DND-41 (cell line): Measurements from ENCODE around the gene DYNLRB1.

Source experiments
- ATAC-seq: fragments of 200-7000 bp; cut with Tn5 transposase; 3 replicates; pipeline ENCODE4 v1.9.1; 2021; ENCODE audit warnings: low read depth; ENCODE audit not compliant: insufficient read depth
- DNase-seq: peaks from one replicate; pipeline ENCODE4 v3.0.0-alpha.2; 2020
- H2AFZ ChIP-seq: 2 replicates; pipeline ENCODE4 v1.6.0; 2012; ENCODE audit warnings: low read depth, low read length
- H3K27ac ChIP-seq: 2 replicates; pipeline ENCODE4 v1.5.1; 2012; ENCODE audit warnings: low read length, inconsistent platforms
- H3K27me3 ChIP-seq: fragments of 200-600 bp; sonication (generic); 2 replicates; pipeline ENCODE4 v1.6.0; 2012; ENCODE audit warnings: low read length, mild to moderate bottlenecking, inconsistent platforms; ENCODE audit not compliant: insufficient read depth, poor library complexity
- H3K36me3 ChIP-seq: 2 replicates; pipeline ENCODE4 v1.5.1; 2012; ENCODE audit warnings: low read length, inconsistent platforms; ENCODE audit not compliant: insufficient read depth
- H3K4me1 ChIP-seq: 2 replicates; pipeline ENCODE4 v1.5.1; 2012; ENCODE audit warnings: mild to moderate bottlenecking, low read length; ENCODE audit not compliant: insufficient read depth
- H3K4me2 ChIP-seq: 2 replicates; pipeline ENCODE4 v1.6.0; 2012; ENCODE audit warnings: mild to moderate bottlenecking, moderate library complexity, low read length, inconsistent platforms; ENCODE audit not compliant: insufficient read depth
- H3K4me3 ChIP-seq, 2 experiments: fragments of 200-600 bp in 1 of 2; shearing (Covaris generic) in 1 of 2; 2 replicates each; pipeline ENCODE4 v1.5.1; 2012 to 2016; ENCODE audit warnings: inconsistent platforms in 2 of 2, low read length in 2 of 2, mild to moderate bottlenecking in 2 of 2, low read depth in 1 of 2, moderate library complexity in 1 of 2
- H3K79me2 ChIP-seq: 2 replicates; pipeline ENCODE4 v1.6.0; 2012; ENCODE audit warnings: low read length, inconsistent platforms; ENCODE audit not compliant: insufficient read depth
- H3K9ac ChIP-seq: 2 replicates; pipeline ENCODE4 v1.6.0; 2012; ENCODE audit warnings: low read depth, mild to moderate bottlenecking, inconsistent platforms, low read length, moderate library complexity
- H3K9me3 ChIP-seq: 2 replicates; pipeline ENCODE4 v1.5.1; 2012; ENCODE audit warnings: low read length, moderate library complexity, mild to moderate bottlenecking, inconsistent platforms; ENCODE audit not compliant: insufficient read depth, severe bottlenecking
- H4K20me1 ChIP-seq: 2 replicates; pipeline ENCODE4 v1.6.0; 2012; ENCODE audit warnings: low read length; ENCODE audit not compliant: insufficient read depth
- CTCF ChIP-seq: IDR thresholded peaks from 2 replicates; pipeline ENCODE4 v1.5.1; 2012; ENCODE audit warnings: borderline replicate concordance, low read length, moderate library complexity, mild to moderate bottlenecking; ENCODE audit not compliant: poor library complexity, severe bottlenecking; ENCODE audit errors: extremely low read depth
- EZH2 ChIP-seq: IDR thresholded peaks from 3 replicates; pipeline ENCODE4 v1.6.1; 2012; ENCODE audit warnings: borderline replicate concordance, low read depth, mild to moderate bottlenecking, moderate library complexity, low read length, inconsistent platforms; ENCODE audit not compliant: severe bottlenecking

The DYNLRB1 gene

DNA sequence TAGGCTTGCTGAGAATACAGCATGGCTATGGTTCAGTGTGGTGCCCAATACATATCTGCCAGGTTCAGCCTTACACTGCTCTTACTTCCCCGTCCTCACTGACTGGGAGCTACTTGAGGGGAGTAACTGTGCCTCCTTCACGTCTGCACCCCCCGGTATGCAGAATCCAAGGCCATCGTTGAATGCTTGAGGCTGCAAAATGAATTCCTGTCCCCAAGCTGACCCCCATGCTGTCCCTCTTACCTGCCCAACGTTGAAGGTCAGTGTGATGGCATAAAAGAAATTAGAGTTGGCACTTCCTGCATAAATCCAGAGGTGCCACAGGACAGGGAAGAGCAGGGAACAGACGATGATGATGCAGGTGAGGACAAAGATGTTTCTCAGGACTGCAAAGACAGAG, 58.6 kb downstream of the DYNLRB1 start:
- no peak overlapping the region for H3K4me3 ChIP-seq
- no peaks in the 10 kb centered on the region for H3K9me3 ChIP-seq
- H3K36me3 ChIP-seq = peaks cover 58% of the 10 kb centered on the region
- DNase-seq = no peak
- no peaks in the 10 kb centered on the region for H3K79me2 ChIP-seq
- no peak for TF ChIP-seq CTCF
- no peak for TF ChIP-seq EZH2
- H3K4me2 ChIP-seq = no peak overlapping the region
- no peaks in the 10 kb centered on the region for H4K20me1 ChIP-seq
- H3K27ac ChIP-seq = no peak overlapping the region
- no peak for ATAC-seq
- H3K27me3 ChIP-seq = no peaks in the 10 kb centered on the region
- no peaks in the 10 kb centered on the region for H3K4me1 ChIP-seq
- no peak overlapping the region for H2AFZ ChIP-seq
- H3K9ac ChIP-seq = no peak overlapping the region

GRCh38 chr20:34575271-34575670, 59.0 kb downstream of the DYNLRB1 start:
- H2AFZ ChIP-seq = no peak overlapping the region
- no peaks in the 10 kb centered on the region for H3K4me1 ChIP-seq
- no peak overlapping the region for H3K27ac ChIP-seq
- TF ChIP-seq CTCF = no peak
- no peak for TF ChIP-seq EZH2
- no peak overlapping the region for H3K4me2 ChIP-seq
- ATAC-seq = no peak
- no peaks in the 10 kb centered on the region for H3K9me3 ChIP-seq
- H3K27me3 ChIP-seq = no peaks in the 10 kb centered on the region
- no peaks in the 10 kb centered on the region for H3K79me2 ChIP-seq
- peaks cover 62% of the 10 kb centered on the region for H3K36me3 ChIP-seq
- no peak overlapping the region for H3K4me3 ChIP-seq
- H4K20me1 ChIP-seq = no peaks in the 10 kb centered on the region
- no peak overlapping the region for H3K9ac ChIP-seq
- DNase-seq = no peak

- Histone ChIP-seq H3K27me3 (no peaks in the 10 kb centered on the region), H3K36me3 (peaks cover 66% of the 10 kb centered on the region), H3K4me3 (no peak overlapping the region), H3K27ac (no peak overlapping the region), H4K20me1 (no peaks in the 10 kb centered on the region), H3K4me2 (no peak overlapping the region), H3K4me1 (no peaks in the 10 kb centered on the region), H3K9me3 (no peaks in the 10 kb centered on the region), H3K9ac (no peak overlapping the region), H3K79me2 (no peaks in the 10 kb centered on the region), H2AFZ (no peak overlapping the region)
- ATAC-seq (no peak), DNase-seq (no peak)
- TF ChIP-seq EZH2 (no peak), CTCF (no peak)
These were observed 59.5 kb downstream of the DYNLRB1 start for GRCh38 chr20:34575756-34576155.

DNA sequence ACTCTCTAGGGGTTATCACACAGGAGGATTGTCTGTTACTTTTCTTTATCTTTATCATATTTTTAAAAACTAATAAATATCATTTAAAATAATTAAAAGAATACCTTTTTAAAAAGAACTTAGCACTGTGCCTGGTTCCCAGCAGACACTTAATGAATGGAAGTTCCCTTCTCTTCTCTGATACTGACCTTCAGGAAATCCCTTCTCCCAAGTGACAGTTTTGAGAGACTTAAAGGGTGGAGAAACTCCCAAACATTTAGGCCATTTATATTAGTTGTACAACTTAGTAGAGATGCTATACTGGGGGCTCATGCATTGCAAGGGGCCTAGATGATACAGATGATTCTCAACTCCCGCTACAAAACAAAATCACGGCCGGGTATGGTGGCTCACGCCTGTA, 60.8 kb downstream of the DYNLRB1 start:
- no peak overlapping the region for H3K4me2 ChIP-seq
- no peaks in the 10 kb centered on the region for H4K20me1 ChIP-seq
- no peak overlapping the region for H2AFZ ChIP-seq
- no peak overlapping the region for H3K9ac ChIP-seq
- H3K79me2 ChIP-seq = no peaks in the 10 kb centered on the region
- no peaks in the 10 kb centered on the region for H3K9me3 ChIP-seq
- no peaks in the 10 kb centered on the region for H3K4me1 ChIP-seq
- ATAC-seq (no peak), DNase-seq (no peak)
- no peak for TF ChIP-seq EZH2
- TF ChIP-seq CTCF = no peak
- H3K27ac ChIP-seq = no peak overlapping the region
- no peak overlapping the region for H3K4me3 ChIP-seq
- H3K36me3 ChIP-seq = peaks cover 67% of the 10 kb centered on the region
- no peaks in the 10 kb centered on the region for H3K27me3 ChIP-seq
